HTERT RPE-1 (cell line): ENCODE data around the gene KRTAP2-2.
"Not testable (repeated sequence)": the region's sequence is repeated elsewhere in the genome, so short reads cannot be mapped to it uniquely, and the experiment has no call there.

ENCODE experiments used
- in situ Hi-C: fragments of 300-500 bp; cut with MboI; formaldehyde crosslinking; loops from 4 replicates; pipeline ENCODE4 v1.14.3; 2020; ENCODE audit warnings: low sequenced_read_pairs

The KRTAP2-2 gene

GRCh38 chr17:41055130-41055529 lies at the start of gene KRTAP2-2:
KRTAP2-2 (minus strand) TSS chr17:41055230; CDS start chr17:41055211, 19 bp downstream.
- in situ Hi-C loops = not testable (repeated sequence)

- in situ Hi-C loops = not testable (repeated sequence)
Measured at GRCh38 chr17:41104386-41105038, 49.5 kb upstream of the KRTAP2-2 start.

GRCh38 chr17:41103896-41104295 lies 48.9 kb upstream of the KRTAP2-2 start:
- in situ Hi-C loops = no loop called here

- in situ Hi-C loops = no loop called here
Measured at GRCh38 chr17:41101586-41102259, 46.7 kb upstream of the KRTAP2-2 start, which contains the start of gene KRTAP4-16. KRTAP4-16 (minus strand) TSS chr17:41102209; CDS start chr17:41102209, 0 bp downstream.

GRCh38 chr17:41099682-41100480 lies 44.9 kb upstream of the KRTAP2-2 start:
- in situ Hi-C loops = not testable (repeated sequence)

- in situ Hi-C loops = no loop called here
Measured at GRCh38 chr17:41098481-41098880, 43.5 kb upstream of the KRTAP2-2 start.

GRCh38 chr17:41098042-41098441 lies 43.0 kb upstream of the KRTAP2-2 start, which contains the start of gene KRTAP4-8:
KRTAP4-8 (minus strand) TSS chr17:41098142; CDS start chr17:41098084, 58 bp downstream.
- in situ Hi-C loops = no loop called here

GRCh38 chr17:41096055-41096454 lies 41.0 kb upstream of the KRTAP2-2 start:
- in situ Hi-C loops = no loop called here

GRCh38 chr17:41088760-41089352 lies 33.8 kb upstream of the KRTAP2-2 start:
- in situ Hi-C loops = not testable (repeated sequence)

GRCh38 chr17:41084100-41084856 lies 29.2 kb upstream of the KRTAP2-2 start, which contains the start of gene KRTAP4-7:
KRTAP4-7 (plus strand) TSS chr17:41084150; CDS start chr17:41084207, 57 bp downstream.
- in situ Hi-C loops = not testable (repeated sequence)

GRCh38 chr17:41083427-41083826 lies 28.4 kb upstream of the KRTAP2-2 start:
- in situ Hi-C loops = not testable (repeated sequence)

GRCh38 chr17:41082626-41083025 lies 27.6 kb upstream of the KRTAP2-2 start:
- in situ Hi-C loops = no loop called here

GRCh38 chr17:41076788-41077187 lies 21.8 kb upstream of the KRTAP2-2 start:
- in situ Hi-C loops = no loop called here

- in situ Hi-C loops = no loop called here
Measured at GRCh38 chr17:41073676-41074075, 18.6 kb upstream of the KRTAP2-2 start.

- in situ Hi-C loops = no loop called here
Measured at GRCh38 chr17:41071606-41072360, 16.8 kb upstream of the KRTAP2-2 start.

- in situ Hi-C loops = no loop called here
Measured at GRCh38 chr17:41069031-41069430, 14.0 kb upstream of the KRTAP2-2 start.

GRCh38 chr17:41067281-41067680 lies 12.3 kb upstream of the KRTAP2-2 start:
- in situ Hi-C loops = no loop called here

GRCh38 chr17:41065829-41066624 lies 11.0 kb upstream of the KRTAP2-2 start, which contains the start of gene KRTAP2-4:
KRTAP2-4 (minus strand) TSS chr17:41065879; CDS start chr17:41065845, 34 bp downstream.
- in situ Hi-C loops = no loop called here
